Liver (tissue), 9 donors: ENCODE measurements around the gene DKK2. TPM values are rescaled to one million over a fixed set of nuclear protein-coding genes. Genes with fewer than 3 reads are reported as not detected.

Experiments
- DNase-seq: peaks from one replicate; pipeline ENCODE4 v3.0.0-alpha.2; 2017; ENCODE audit warnings: low spot score
- H3K27ac ChIP-seq, 2 donors: one replicate each; pipeline ENCODE4 v1.7.0; 2013; ENCODE audit warnings: inconsistent platforms in 2 of 2, low read length in 2 of 2, control low read depth in 1 of 2, low read depth in 1 of 2, mild to moderate bottlenecking in 1 of 2
- H3K27me3 ChIP-seq, 4 donors: one replicate each; pipeline versions ENCODE4 v1.6.1 to v1.7.0; 2013; ENCODE audit warnings: low read length in 3 of 4, inconsistent platforms in 1 of 4, mild to moderate bottlenecking in 1 of 4, moderate library complexity in 1 of 4; ENCODE audit not compliant: control insufficient read depth in 4 of 4, insufficient read depth in 4 of 4
- H3K36me3 ChIP-seq, 4 donors: one replicate each; pipeline versions ENCODE4 v1.6.1 to v1.7.0; 2013; ENCODE audit warnings: low read length in 3 of 4, mild to moderate bottlenecking in 3 of 4, low read depth in 1 of 4, moderate library complexity in 1 of 4; ENCODE audit not compliant: control insufficient read depth in 4 of 4, insufficient read depth in 3 of 4
- H3K4me1 ChIP-seq, 4 donors: one replicate each; pipeline versions ENCODE4 v1.6.1 to v1.7.0; 2013; ENCODE audit warnings: low read length in 3 of 4, mild to moderate bottlenecking in 3 of 4, moderate library complexity in 1 of 4; ENCODE audit not compliant: control insufficient read depth in 4 of 4, insufficient read depth in 4 of 4
- H3K4me3 ChIP-seq, 3 donors: one replicate each; pipeline versions ENCODE4 v1.6.1 to v1.7.0; 2013; ENCODE audit warnings: low read length in 3 of 3, control low read depth in 1 of 3, low read depth in 1 of 3, mild to moderate bottlenecking in 1 of 3
- H3K9ac ChIP-seq, 2 donors: one replicate each; pipeline ENCODE4 v1.7.0; 2013; ENCODE audit warnings: low read length in 2 of 2, mild to moderate bottlenecking in 2 of 2, moderate library complexity in 2 of 2, control low read depth in 1 of 2, low read depth in 1 of 2
- H3K9me3 ChIP-seq, 4 donors: one replicate each; pipeline versions ENCODE4 v1.6.1 to v1.7.0; 2013; ENCODE audit warnings: low read length in 3 of 4; ENCODE audit not compliant: control insufficient read depth in 4 of 4
- ATF3 ChIP-seq: IDR thresholded peaks from 2 replicates; pipeline ENCODE4 v1.6.1; 2016; ENCODE audit warnings: antibody characterized with exemption
- CTCF ChIP-seq: fragments of 150-350 bp; IDR thresholded peaks from 2 replicates; pipeline ENCODE4 v1.5.1; 2017; ENCODE audit warnings: improper control_type of control experiment, low read depth, low read length; ENCODE audit not compliant: missing input control
- EGR1 ChIP-seq, 2 donors: IDR thresholded peaks; 2 replicates each; pipeline ENCODE4 v1.6.1; 2016 to 2018; ENCODE audit warnings: antibody characterized with exemption in 2 of 2, low read depth in 2 of 2
- FOXA1 ChIP-seq: IDR thresholded peaks from 2 replicates; pipeline ENCODE4 v1.6.1; 2016; ENCODE audit warnings: antibody characterized with exemption
- FOXA2 ChIP-seq: IDR thresholded peaks from 2 replicates; pipeline ENCODE4 v1.6.1; 2016; ENCODE audit warnings: antibody characterized with exemption
- HNF4A ChIP-seq, 2 donors: conservative IDR thresholded peaks; 2 replicates each; pipeline ENCODE4 v1.6.1; 2016; ENCODE audit warnings: antibody characterized with exemption in 2 of 2, mild to moderate bottlenecking in 2 of 2
- HNF4G ChIP-seq: IDR thresholded peaks from 2 replicates; pipeline ENCODE4 v1.6.1; 2016; ENCODE audit warnings: antibody characterized with exemption
- JUND ChIP-seq, 2 donors: IDR thresholded peaks; 2 replicates each; pipeline ENCODE4 v1.6.1; 2016; ENCODE audit warnings: antibody characterized with exemption in 2 of 2
- MAX ChIP-seq: IDR thresholded peaks from 2 replicates; pipeline ENCODE4 v1.6.1; 2016; ENCODE audit warnings: antibody characterized with exemption
- NR2F2 ChIP-seq: IDR thresholded peaks from 2 replicates; pipeline ENCODE4 v1.6.1; 2016; ENCODE audit warnings: antibody characterized with exemption
- RAD21 ChIP-seq, 2 donors: IDR thresholded peaks; 2 replicates each; pipeline ENCODE4 v1.6.1; 2016; ENCODE audit warnings: antibody characterized with exemption in 2 of 2, mild to moderate bottlenecking in 2 of 2
- REST ChIP-seq: IDR thresholded peaks from 2 replicates; pipeline ENCODE4 v1.6.1; 2016; ENCODE audit warnings: antibody characterized with exemption, mild to moderate bottlenecking
- SP1 ChIP-seq: IDR thresholded peaks from 2 replicates; pipeline ENCODE4 v1.6.1; 2018; ENCODE audit warnings: antibody characterized with exemption, mild to moderate bottlenecking
- TAF1 ChIP-seq: conservative IDR thresholded peaks from 2 replicates; pipeline ENCODE4 v1.6.1; 2016; ENCODE audit warnings: antibody characterized with exemption, mild to moderate bottlenecking
- YY1 ChIP-seq: IDR thresholded peaks from 2 replicates; pipeline ENCODE4 v1.6.1; 2016; ENCODE audit warnings: antibody characterized with exemption, mild to moderate bottlenecking
- WGBS: extraction: QIAGEN DNeasy Blood & Tissue Kit; methylation state at CpG from one replicate; pipeline ENCODE4 v1.1.7; 2013; 5-methylcytosine and 5-hydroxymethylcytosine counted together
- polyA plus RNA-seq, 2 donors: library from polyadenylated mRNA; stranded (reverse) in 1 of 2; unstranded in 1 of 2; fragments of 200-250 nt in 1 of 2; fragments of >200 nt in 1 of 2; fragmentation: Nextera tagmentation in 1 of 2; extraction: Ambion mirVana in 1 of 2; gene quantifications; one replicate each; pipeline versions ENCODE4 v1.2.1 to v1.2.3, GENCODE V29; 2013 to 2015
- total RNA-seq, 2 donors: library from RNA; depleted of rRNA; stranded (reverse); fragments of >200 nt; gene quantifications; one replicate each; pipeline ENCODE4 v1.2.3, GENCODE V29; 2014
- donor health status: healthy.
- donor health status: healthy.
- donor health status: healthy.
- donor health status: healthy.
- donor health status: healthy.

Gene DKK2
- total and polyA plus RNA-seq, 4 donors, result 0.07 to 0.33 (median 0.21) TPM

- no peak overlapping the region for H3K4me3 ChIP-seq
- no peaks in the 10 kb centered on the region for H3K4me1 ChIP-seq
- 86% methylated on average over 1 of the region's 1 CpG for WGBS
- H3K9me3 ChIP-seq, result no peaks in the 10 kb centered on the region
- peaks cover 0 to 5% (median 1%) of the 10 kb centered on the region in 4 donors for H3K27me3 ChIP-seq
- DNase-seq, result no peak
- TF ChIP-seq HNF4G (no peak), HNF4A (conservative IDR thresholded peaks at IDR 0.05) (no peak), JUND (IDR thresholded peaks at IDR 0.05) (no peak)
- H3K9ac ChIP-seq, result no peak overlapping the region
- no peak overlapping the region for H3K27ac ChIP-seq
- no peaks in the 10 kb centered on the region for H3K36me3 ChIP-seq
These were observed 30.5 kb upstream of the DKK2 start for GRCh38 chr4:107066621-107067020.

- no peak for DNase-seq
- TF ChIP-seq HNF4G, result no peak
- no peak for TF ChIP-seq SP1
- no peak for TF ChIP-seq HNF4A (conservative IDR thresholded peaks at IDR 0.05)
- no peak for TF ChIP-seq FOXA1
- no peak for TF ChIP-seq YY1
- no peak for TF ChIP-seq RAD21 (IDR thresholded peaks at IDR 0.05)
- no peak for TF ChIP-seq EGR1 (IDR thresholded peaks at IDR 0.05; ENCODE audit: low read depth in 2 of 2)
- TF ChIP-seq NR2F2, result no peak
- no peak for TF ChIP-seq JUND (IDR thresholded peaks at IDR 0.05)
- TF ChIP-seq TAF1, result no peak
- TF ChIP-seq FOXA2, result no peak
- TF ChIP-seq REST, result no peak
- TF ChIP-seq CTCF, result no peak
- TF ChIP-seq MAX, result no peak
- TF ChIP-seq ATF3, result no peak
- Histone ChIP-seq H3K27ac (no peak overlapping the region), H3K9ac (no peak overlapping the region), H3K4me1 (no peaks in the 10 kb centered on the region), H3K4me3 (no peak overlapping the region), H3K36me3 (no peaks in the 10 kb centered on the region), H3K27me3 (peaks cover 0 to 5% (median 1%) of the 10 kb centered on the region in 4 donors), H3K9me3 (no peaks in the 10 kb centered on the region)
These were observed 29.1 kb upstream of the DKK2 start for GRCh38 chr4:107065201-107065600.
